KG1 (cell line): ENCODE results near the gene FXR1.
A peak's percentile ranks its signal among the peaks of the same experiment; 100 is the strongest.
"Not testable (repeated sequence)": the region's sequence is repeated elsewhere in the genome, so short reads cannot be mapped to it uniquely, and the experiment has no call there.

ENCODE experiments used
- DNase-seq: peaks from one replicate; lab custom pipeline; 2025; lab: John Stamatoyannopoulos, UW

FXR1 gene

DNA sequence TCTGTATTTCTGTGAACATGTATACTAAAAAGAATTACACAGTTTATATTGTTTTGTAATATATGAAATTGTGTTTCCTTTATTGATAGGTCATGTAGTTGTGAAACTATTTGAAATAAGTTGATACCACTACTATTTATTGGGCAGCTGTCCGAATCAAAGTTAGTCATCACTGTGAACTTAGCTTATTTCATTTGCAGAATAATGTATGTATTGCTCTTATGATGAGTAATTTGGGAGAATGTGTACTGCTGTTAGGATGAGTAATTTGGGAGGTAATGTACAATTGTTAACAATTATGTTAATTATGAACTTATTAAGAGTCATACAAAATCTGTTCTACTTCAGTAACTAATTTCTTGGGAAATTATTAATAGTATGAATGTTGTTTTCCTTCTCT lies 22.2 kb downstream of the FXR1 start:
- DNase-seq = no peak

DNA sequence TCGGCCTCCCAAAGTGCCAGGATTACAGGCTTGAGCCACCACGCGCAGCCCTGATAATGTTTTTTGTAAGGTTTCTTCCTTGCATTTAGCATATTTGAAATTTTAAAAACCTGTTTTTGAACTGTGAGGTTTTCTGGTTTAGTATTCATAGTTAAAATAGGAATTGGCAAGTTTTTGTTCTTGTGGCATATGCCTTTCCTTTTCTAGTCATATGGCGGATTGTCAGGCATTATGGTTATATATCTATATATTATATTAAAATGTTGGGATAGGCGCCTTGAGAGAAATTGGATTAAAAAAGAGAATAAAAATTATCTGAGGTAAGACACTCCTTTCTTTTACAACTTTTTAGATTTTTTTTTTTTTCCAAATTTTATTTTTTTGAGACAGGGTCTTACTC lies 28.4 kb downstream of the FXR1 start:
- no peak for DNase-seq

DNA sequence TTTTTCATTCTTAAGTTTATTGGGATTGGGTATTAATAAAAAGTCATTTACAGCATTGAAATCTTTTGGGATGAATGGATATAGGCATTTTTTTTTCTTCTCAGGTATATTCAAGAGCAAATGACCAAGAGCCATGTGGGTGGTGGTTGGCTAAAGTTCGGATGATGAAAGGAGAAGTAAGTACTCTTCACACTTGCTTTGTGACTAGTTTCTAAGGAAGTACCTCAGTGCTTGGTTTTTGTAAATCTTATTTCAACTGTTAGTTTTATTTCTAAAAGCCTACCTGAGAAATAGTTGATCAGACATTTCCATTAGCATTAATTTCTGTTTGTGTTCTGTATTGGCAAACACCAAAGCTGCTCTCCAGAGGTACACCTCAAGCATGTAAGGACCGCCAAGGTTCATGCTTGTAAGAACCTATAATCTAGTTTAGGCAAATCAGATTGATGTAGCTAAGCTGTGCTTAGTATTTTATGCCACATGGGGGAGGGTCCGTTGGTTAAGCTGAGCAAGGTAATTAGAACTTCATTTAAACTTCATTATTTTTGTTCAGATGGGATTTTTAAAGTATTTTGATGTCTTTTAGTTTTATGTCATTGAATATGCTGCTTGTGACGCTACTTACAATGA lies 35.4 kb downstream of the FXR1 start:
- no peak for DNase-seq

DNA sequence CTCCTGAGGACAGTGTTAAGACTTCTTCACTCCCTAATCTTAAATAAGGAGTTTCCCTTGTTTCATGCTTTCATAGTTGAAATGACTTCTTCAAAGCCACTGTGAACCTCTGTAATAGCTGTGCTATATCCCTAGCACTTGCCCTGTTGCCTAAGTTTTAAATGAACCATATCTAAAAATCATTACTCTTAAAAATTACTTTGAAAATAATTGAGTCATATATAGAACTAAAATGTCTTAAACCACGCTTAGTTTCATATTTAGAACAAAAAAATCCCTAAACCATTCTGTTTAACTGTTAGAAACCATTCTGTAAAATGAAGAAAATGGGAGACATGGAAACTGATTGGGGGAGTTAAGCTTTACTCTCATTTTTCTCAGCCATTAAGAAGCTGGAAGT lies 47.2 kb downstream of the FXR1 start:
- no peak for DNase-seq

DNA sequence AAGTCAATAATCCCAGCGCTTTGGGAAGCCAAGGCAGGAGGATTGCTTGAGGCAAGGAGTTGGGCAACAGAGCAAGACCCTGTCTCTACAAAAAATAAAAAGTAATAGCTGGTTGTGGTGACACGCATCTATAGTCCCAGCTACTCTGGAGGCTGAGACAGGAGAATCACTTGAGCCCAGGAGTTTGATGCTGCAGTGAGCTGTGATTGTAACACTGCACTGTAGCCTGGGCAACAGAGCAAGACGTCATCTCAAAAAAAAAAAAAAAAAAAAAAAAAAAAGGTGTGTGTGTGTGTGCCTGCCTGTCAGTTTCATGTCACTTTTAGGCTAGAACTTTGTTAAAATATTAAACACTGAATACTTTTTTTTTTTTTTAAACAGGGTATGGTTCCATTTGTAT lies 48.6 kb downstream of the FXR1 start:
- no peak for DNase-seq

DNA sequence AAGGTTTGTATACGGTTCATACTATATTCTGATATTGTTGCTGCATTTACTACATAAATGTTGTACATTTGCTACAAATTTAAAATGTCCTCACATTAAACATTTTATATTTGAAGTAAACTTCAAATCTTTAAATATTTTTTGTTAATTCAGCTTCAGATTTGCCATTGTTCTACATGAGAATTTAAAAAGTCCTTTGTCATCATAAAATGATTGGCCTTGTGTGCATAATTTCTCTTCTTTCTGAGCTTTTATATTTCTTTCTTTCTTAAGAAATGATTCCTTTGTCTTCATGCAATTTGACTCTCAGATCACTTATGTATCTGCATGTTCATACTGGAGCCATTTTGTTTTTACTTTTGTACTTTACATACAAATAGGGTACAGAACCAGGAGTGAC lies 49.1 kb downstream of the FXR1 start:
- no peak for DNase-seq

DNA sequence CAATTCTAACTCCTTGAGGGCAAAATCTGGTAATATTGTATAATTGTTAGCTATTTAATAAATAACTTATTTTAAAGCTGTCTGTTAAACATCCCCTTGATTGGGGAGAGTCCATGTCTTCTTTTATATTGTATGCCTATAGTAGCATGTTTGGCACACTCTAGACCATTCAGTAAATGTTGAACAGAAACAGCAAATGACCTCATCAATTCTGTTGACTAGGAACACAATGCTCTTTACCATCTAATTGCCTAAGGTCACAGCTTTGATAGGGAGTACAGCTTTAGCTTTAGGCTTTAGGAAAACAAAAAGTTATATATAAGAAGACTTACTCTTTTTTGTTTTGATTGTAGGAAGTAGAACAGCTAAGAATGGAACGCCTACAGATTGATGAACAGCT lies 50.1 kb downstream of the FXR1 start:
- DNase-seq = no peak

DNA sequence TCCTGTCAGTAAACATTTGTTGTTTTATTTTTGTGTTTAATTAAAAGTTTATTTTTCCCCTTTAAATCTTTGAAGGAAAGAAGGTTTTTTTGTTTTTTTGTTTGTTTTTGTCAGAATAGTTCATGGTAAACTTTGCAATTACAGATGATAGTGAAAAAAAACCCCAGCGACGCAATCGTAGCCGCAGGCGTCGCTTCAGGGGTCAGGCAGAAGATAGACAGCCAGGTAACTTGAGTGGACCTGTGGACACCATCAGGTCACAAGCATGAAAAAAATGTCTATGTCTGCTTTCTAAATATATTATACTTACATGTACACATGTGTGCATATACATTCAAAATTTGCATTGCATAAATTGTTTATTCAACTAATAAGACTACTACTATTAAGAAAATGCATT lies 58.5 kb downstream of the FXR1 start:
- no peak for DNase-seq

DNA sequence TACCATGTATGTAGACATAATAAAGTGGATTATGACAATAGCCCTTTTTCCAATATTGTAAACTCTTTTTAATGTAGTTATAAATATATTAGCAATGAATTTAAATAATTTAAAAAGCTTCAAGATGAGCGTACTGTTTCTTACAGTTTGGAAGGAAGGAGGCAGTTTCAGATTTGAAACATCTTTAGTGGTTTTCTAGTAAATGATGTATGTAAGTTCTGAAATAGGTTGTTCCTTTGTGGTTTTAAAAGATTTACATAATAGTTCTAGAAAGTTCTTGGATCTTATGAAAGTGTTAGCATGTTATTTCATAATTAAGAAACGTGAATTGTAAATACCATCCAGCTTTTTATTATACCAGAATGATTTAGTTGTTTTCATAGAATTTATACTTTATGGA lies 61.1 kb downstream of the FXR1 start:
- DNase-seq = no peak

DNA sequence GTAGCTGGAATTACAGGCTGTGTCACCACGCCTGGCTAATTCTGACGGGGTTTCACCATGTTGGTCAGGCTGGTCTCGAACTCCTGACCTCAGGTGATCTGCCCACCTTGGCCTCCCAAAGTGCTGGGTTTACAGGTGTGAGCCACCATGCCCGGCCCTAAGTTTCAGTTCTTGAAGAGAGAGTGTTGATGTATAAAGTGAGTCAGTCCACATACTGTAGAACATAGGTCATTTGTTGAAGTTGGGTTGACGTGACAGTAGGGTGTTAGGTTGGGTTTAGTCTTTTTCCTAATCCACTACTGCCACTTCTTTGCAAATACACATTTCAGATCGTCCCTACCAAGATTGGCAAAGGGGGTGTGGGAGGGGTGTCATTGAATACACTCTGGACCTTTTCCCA lies 61.8 kb downstream of the FXR1 start:
- DNase-seq = no peak

DNA sequence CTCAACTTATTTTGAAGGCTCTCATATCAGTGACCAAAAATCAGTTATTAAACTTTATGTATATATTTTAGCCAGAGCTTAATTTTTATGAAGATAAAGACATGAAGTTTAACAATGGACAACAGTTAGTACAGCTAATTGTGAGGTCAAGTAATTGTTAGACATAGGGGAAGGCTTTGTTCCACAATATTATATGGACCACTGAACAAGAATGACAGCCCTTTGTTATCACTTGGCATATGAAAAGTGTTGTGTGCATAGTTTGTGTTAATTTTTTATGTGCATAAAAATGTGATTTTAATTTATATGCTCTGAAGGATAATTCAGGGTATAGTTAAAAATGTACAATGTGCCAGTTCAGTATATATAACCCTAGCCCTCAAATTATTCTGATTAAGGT lies 65.0 kb downstream of the FXR1 start:
- DNase-seq = no peak

DNA sequence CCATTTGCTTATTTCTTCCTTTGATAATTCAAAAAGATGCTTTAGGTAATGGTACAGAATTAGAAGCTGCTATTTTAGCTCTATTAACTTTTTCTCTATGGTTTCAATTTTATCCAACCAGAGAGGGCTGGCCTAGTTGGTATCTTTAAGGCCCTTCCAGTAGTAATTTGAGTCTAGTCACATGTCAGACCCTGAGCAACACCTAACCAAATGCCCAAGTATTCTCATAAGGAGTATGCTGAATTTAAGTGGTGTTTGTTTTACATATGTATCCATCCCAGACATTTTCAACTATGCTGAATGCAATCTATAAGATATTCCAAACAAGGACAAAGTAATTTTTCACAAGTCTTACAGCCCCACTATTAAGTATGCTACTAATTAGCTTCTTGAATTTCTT lies 67.5 kb downstream of the FXR1 start:
- no peak for DNase-seq

DNA sequence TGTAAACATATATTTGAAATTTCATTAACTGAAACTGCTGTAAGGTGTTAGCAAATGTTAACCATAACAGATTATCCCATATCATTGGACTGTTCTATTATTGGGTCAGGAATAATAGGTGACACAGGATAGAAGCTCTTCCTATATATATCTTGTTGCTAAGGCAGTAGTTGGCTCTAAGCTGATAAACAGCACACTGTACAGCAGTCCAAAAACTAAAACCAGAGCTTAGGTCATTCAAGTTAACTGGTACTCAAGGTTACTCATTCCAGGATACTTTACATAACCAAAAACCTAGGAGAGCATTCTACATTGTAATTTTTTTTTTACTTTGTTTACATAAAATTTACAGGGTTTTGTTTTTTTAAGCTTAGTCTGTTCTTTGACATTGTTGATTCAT lies 68.1 kb downstream of the FXR1 start:
- no peak for DNase-seq

DNA sequence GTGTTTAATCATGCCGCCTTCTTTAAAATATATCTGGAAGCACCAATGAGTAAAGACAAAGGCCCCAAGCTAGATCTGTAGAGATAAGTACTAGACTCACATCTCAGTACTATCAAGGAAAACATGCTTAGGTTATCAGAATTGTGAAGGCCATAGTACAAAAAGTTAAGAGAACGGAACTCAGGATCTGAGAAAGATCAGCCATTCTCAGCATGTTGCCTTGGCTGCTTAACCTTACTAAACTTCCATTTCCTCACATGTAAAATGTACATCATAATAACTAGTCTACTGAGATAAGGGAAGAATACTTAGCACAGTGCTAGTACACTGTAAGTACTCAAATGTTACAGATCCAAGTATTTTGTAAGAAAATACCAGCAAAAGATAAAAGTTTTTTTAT lies 69.4 kb downstream of the FXR1 start:
- DNase-seq = no peak

DNA sequence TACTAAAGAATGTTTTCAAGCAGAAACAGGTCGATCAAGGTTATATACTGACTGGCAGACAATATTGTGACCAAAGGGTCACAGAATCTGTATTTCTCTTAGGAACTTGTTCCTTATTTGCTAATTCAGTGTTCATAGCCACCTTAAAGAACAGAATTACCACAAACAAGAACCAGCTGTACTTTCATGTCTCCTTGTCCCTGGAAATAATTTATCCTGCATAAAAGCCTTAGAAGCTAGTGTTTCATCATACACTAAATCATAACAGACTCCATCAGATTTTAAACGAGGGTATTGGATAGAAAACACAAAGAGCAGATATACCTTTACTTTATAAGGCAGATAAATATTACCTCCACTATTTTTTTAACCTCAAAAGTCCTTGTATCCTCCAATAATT lies 70.7 kb downstream of the FXR1 start:
- DNase-seq = no peak

DNA sequence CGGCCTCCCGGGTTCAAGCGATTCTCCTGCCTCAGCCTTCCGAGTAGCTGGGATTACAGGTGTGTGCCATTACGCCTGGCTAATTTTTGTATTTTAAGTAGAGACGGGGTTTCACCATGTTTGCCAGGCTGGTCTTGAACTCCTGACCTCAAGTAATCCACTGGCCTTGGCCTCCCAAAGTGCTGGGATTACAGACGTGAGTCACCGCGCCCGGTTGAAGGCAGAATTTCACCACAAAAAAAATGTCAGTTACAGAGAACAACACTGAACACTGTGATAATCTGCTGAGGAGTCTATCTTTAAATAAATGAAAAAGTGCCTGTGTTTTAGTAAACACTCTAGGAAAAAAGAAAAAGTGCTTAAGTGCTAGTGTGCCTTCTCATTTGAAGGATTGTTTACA lies 73.9 kb downstream of the FXR1 start:
- DNase-seq = not testable (repeated sequence)

DNA sequence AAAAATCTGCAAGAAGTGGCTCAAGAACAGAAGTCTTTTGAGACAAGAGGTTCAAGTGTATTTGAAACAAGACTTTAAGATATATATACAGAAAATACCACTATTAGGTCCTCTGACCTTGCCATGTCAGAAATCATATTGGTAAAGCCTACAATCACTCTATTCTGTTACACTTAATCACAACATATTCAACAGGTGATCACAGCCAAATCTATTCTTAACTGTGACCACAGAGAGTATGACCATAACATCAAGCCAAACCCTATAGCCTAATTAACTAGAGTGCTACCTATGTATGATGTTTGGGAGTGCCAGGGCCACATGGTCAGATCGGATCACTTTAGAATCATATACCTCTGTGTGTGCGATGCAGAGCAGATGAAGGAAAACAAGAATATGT lies 74.9 kb downstream of the FXR1 start:
- DNase-seq = no peak

DNA sequence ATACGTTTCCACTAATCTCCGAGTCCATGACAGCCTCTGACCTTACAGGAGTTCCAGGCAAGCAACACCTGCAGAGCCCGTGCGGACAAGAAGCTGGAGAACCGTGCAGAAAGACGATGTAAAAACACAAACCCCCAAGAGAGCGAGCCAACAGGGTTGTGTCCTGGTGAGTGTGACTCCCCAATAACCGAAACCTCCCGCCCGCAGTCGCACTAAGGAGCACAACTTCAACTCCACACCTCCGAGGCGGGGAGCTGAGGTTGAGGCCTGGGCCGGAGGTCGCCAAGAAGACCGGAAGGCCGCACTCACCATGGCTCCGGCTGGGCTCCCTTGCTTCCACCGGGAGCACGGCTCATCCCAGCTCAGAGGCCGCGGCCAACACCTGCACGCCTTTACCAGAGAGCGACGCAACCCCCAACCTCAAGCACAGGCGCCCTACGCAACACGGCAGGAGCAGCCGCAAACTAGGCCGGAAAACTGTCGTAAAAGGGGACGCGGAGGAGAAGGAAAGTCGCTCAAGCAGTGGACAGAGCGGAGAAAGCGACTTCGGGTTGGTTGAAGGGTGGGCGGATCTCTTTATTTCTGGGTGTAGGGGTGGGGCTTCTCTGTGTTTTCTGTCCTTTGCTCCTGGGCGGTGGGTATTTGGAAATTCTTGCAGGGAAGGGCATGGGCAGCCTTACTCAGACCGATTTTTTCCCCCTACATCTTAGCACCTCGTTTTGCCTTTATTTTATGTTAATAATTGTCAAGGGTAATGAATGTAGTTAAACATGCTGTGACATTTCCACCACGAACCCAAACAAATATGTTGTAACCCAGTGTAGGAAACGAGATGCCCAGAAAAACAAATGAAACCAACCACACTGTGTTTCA lies 77.1 kb downstream of the FXR1 start, which contains the start of gene DNAJC19:
Gene DNAJC19, minus strand, starts transcription at position 446 of the 873 bp plus-strand sequence. Its CDS starts 134 bp downstream, at position 312.
- peak; percentile 81 for DNase-seq

DNA sequence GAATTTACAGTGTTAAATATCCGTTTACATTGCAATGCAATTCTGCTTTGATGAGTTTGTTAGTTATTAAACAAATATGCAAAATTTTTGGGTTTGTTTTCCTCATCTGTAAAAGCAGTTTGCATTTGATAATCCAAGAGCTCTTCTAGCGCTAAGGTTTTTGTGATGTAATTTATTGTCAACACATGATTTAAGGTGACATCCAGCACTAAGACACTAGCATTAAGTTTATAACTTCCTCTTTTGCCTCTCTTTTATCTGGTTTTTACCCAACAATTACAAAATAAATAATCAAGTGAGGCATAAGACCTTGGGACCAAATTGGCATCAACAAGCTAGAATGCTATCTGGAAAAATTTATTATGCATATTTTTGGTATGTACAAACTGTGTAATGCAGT lies 78.0 kb downstream of the FXR1 start:
- peak; percentile 21 for DNase-seq

DNA sequence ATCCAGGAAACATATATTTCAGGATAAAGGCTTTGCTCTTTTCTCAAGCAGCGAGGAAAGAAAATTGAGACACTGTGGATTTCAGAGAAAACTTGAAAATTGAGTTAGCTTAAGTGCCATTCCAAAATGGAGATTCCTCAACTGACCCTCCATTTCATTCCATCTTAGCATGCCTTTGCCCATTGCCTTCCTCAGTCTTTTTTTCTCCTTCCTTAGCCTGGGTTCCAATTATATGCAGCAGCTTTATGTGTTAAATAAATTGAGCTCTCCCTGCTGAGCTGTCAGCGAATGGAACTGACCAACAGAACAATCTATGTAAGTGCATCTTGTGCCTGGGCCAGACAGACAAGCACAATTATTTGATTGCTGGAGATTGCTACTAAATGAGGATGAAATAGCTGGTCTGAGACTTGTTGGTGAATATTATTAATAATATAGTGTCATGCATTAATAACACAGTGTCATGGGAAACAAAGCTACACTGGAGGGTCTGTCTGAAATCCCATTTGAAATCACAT lies 84.0 kb downstream of the FXR1 start:
- DNase-seq = no peak

DNA sequence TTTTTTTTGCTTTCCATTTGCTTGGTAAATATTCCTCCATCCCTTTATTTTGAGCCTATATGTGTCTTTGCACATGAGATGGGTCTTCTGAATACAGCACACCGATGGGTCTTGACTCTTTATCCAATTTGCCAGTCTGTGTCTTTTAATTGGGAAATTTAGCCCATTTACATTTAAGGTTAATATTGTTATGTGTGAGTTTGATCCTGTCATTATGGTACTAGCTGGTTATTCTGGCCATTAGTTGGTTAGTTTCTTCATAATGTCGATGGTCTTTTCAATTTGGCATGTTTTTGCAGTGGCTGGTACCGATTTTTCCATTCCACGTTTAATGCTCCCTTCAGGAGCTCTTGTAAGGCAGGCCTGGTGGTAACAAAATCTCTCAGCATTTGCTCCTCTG lies 89.9 kb downstream of the FXR1 start:
- not testable (repeated sequence) for DNase-seq

DNA sequence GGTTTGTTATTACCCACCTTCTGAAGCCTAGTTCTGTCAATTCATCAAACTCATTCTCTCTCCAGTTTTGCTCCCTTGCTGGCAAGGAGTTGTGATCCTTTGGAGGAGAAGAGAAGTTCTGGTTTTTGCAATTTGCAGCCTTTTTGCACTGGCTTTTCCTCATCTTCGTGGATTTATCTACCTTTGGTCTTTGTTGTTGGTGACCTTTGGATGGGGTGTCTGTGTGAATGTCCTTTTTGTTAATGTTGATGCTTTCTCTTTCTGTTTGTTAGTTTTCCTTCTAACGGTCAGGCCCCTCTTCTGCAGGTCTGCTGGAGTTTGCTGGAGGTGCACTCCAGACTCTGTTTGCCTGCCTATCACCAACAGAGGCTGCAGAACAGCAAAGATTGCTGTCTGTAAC lies 91.0 kb downstream of the FXR1 start:
- not testable (repeated sequence) for DNase-seq

DNA sequence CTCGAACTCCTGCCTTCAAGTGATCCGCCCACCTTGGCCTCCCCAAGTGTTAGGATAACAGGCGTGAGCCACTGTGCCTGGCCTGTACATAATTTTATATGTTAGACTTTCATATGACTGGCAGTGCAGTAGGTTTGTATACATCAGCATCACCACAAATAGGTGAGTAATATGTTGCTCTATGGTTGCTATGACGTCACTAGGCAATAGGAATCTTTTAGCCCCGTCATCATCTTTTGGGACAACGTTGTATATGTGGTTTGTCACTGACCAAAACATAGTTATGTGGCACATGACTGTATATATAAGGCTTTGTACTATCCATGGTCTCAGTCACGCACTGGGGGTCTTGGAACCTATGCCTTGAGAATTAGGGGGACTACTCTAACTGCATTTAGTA lies 94.1 kb downstream of the FXR1 start:
- DNase-seq = no peak
